Dedifferentiated amniotic fluid mesenchymal stem cell (primary cell): ENCODE results near the gene NDUFAF5.

Source experiments
- DNase-seq: peaks from one replicate; pipeline ENCODE4 v3.0.0-alpha.2; 2016; ENCODE audit errors: extremely low spot score

The NDUFAF5 gene

DNA sequence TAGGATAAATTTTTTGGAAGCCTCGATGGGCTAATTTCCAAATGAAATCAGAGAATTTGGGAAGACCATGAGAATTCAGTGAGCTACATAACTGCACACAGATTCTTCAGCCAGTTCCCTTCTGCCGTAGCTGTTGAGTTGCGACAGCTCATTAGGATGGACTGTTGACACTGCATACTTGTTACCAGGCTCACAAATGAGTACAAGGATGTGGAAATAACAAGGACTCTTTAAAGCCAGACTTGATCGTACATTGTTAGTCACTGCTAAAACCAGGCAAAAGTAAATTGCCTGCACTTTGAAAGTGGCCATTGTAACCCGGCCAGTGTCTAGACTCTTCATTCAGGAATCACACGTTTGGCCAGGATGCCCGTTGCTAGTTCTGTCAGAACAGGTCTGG, 37.0 kb downstream of the NDUFAF5 start:
- no peak for DNase-seq

DNA sequence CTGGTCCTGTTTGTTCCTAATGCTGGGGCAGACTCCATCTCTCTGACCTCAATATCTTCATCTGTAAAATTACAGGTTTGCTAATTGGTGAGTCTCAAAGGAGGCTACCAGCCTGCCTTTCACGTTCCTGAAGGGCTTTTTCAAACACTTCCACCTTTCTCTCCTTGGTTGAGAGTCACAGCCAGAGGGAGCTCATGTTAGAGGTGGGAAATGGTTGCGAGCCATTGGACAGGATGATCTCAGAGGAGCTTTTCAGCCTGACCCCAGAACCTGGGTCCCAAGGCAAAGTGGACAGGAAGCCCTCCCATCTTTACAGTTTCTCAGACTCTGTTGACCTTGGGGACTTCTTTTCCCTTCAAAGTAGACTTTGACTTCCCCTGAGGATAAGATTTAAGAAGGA, 37.6 kb downstream of the NDUFAF5 start:
- DNase-seq, result no peak

DNA sequence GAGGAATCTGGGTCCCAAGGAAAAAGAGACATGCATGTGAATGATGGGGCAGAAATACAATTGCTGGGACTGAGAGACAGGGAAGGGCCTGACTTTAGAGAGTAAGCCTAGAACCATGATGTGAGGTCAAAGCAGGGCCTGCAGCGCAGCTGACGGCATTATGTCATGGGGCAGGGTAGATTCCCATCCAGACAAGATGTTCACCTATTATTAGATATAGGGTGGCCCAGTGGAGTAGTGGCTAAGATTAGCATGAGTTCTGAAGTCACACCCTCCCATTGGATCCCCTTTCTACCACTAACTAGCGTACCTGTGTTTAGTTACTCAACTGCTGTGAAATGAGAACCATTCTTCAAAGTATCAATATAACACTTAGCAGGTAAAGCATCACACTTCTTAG, 39.6 kb downstream of the NDUFAF5 start:
- DNase-seq, result no peak

- no peak for DNase-seq
These were observed 40.6 kb downstream of the NDUFAF5 start for GRCh38 chr20:13825465-13825864.

DNA sequence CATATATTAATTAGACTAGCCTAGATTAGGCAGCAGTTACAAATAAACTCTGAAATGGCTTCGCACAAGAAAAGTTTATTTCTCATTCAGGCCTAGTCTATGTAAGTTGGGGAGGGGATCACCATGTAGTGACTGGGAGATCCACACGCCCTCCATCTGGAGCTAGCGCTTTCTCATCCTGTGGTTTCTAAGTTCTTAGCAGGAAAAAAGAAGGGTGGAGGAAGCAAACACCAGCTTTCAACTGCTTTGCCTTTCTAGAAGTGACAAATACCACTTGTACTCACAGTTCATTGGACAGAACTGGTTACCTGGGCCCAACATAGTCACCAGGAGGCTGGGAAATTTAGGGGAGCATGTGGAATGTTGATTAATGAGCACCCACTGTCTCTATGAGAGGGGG, 46.6 kb downstream of the NDUFAF5 start:
- no peak for DNase-seq

DNA sequence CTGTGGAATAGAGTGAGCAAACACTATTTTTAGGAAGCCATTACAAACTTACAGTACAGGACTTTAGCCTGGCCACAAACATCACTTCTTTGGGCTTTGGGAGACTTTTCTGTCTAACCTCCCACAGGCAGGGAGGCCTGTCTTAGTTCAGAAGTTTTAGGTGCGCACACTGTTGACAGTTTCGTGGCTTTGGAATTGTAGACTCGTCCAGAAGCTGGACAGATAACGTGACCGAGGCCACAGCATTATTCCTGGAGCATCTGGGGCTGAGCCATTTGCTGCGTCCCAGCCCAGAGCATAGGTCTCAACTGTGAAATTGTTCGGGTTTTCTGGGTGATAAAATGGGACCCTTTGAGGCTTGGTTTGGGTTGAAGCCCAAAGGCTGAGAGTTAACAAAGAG, 53.8 kb downstream of the NDUFAF5 start:
- DNase-seq, result no peak

DNA sequence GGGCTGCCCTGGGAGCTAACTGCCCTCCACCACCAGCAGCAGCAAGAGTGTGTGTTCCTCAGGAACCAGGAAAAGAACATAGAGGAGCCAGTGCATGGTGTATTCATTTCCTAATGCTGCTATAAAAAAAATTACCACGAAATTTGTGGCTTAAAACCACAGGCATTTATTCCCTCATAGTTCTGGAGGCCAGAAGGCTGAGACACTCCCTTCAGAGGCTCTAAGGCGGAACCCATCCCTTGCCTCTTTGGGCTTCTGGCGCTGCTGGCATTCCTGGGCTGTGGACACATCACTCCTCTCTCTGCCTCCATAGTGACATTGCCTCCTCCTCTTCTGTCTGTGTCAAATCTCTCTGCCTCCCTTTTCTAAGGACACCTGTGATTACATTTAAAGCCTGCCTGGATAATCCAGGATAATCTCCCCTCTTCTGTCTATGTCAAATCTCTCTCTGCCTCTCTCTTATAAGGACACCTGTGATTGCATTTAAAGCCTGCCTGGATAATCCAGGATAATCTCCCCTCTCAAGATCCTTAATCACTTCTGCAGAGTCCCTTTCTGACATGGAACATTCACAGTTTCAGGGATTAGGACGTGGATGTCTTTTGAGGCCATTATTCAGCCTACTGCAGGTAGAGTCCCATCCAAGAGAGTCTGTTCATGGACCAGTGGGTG, 54.7 kb downstream of the NDUFAF5 start:
- DNase-seq, result peak; percentile 89

DNA sequence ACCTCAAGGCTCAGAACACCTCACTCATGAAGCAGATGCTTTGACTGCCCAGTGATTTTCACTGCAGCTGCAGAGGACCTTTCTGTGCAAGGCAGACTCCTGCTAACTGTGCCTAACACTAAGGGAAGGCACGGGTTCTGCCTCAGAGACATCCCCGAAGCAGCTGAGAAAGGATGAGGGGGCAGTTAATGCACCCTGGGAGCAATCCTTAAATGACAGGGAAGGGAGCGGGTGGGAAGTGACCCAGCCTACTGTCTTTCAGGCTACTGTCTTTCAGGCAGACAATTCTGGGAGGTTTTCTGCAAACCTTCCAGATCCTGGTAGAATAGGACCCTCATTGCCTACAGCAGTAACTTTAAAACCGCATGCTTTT, 55.3 kb downstream of the NDUFAF5 start:
- DNase-seq, result no peak

GRCh38 chr20:13841206-13841605, 56.4 kb downstream of the NDUFAF5 start:
- no peak for DNase-seq

DNA sequence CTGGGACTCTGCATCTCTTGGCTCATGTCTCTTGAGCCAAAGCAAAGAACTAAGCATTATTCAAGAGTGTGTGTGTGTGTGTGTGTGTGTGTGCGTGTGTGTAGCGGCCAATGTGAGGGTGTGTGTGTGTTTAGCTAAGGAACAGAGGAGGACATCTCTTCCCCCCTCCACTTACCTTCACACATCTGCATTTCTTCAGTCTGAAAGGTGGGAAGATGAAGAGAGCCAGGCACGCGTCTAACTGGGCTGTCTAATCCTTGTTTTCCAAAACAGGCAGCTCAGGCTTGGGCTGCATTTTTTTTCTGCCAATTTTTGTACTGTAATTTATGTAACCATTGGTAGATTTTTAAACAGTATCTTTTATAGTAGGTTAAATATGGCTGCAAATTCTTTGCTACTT, 59.5 kb downstream of the NDUFAF5 start:
- DNase-seq, result no peak

DNA sequence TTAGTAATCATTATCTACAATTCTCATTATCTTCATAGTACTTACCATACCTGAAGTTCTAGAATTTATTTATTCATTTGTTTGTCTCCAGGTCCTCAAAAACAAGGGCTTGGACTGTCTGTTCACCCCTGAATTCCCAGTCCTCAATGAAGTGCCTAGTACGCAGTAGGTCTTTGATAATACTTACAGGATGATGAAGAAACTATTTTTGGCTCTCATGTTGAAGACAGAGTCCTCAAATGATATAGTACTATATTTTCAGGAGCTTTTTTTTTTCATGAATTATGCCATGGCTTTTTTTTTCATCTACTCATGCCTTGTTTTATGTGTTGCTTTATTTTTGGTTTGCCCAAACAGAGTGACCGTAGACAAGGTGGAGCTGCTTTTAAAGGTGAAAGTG, 66.5 kb downstream of the NDUFAF5 start:
- no peak for DNase-seq

- DNase-seq, result peak; percentile 29
These were observed 67.5 kb downstream of the NDUFAF5 start for GRCh38 chr20:13852306-13852705.

GRCh38 chr20:13855613-13856012, 70.8 kb downstream of the NDUFAF5 start:
- DNase-seq, result no peak

DNA sequence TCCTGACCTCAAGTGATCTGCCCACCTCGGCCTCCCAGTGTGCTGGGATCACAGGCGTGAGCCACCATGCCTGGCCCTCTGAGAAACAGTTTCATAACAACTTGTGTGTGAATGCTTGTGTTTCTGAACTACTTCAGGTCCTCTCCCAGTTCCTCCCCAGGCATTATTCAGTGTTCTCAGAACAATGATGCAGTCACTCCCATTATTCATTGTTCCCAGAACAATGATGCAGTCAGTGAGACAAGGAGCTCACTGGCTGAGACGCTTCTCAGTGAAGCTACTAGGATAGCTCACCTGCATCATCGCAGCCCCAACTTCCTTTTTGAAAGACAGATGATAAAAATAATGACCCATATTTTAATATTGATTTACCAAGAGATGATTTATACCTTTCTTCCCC, 71.5 kb downstream of the NDUFAF5 start:
- no peak for DNase-seq

DNA sequence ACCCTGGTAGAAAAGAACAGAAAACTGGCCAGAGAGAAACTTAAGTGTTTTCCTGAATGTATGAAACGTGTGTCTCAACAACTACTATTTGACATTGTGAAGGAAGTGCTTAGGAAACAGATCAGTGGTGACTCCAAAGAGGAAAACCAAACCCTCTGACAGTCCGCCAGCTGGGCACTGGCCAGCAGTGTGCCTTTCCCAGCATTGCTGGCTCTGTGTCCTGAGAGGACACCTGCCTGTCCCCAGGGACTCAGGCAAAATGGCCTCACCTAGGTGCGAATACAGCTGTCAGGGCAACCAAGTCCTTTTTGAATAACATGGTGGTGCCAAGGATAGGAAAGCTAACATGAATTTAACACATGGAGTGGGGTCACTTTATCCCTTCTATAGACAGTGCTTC, 72.5 kb downstream of the NDUFAF5 start:
- DNase-seq, result no peak

DNA sequence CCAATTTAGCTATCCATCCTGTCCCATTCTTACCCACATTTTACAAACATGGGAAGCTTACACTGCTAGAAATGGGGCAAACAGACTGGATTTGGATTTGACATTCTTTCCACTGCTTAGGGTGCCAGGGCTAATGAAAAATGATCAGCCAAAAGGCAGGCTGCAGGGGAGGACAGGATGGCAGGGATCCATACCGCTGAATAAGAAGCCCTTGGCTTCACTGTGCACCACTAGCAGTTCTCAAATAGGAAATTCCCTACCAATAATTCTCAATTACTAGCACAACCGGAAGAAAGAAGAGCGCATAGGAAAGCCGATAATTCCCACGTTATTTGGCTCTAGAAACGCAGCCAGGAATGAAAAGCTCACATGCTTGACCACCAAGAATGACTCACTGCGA, 73.1 kb downstream of the NDUFAF5 start:
- no peak for DNase-seq

DNA sequence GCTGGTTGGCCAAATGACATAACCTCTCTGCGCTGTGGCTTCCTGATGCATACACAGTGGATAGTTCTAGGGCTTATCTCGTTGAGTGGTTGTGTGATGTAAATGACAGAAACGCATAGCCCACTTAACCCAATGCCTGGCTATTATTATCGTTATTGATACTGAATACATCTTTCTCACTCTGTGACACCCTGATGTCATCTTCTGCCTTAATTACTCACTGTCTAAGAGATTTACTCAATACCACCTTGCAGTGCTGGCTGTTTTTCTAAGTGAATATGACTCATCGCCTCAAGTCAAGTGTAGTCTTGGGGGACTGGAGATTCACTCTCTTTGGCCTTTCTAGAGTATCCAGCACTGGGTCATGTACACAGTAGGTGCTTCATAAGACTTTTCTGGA, 73.6 kb downstream of the NDUFAF5 start:
- DNase-seq, result no peak

DNA sequence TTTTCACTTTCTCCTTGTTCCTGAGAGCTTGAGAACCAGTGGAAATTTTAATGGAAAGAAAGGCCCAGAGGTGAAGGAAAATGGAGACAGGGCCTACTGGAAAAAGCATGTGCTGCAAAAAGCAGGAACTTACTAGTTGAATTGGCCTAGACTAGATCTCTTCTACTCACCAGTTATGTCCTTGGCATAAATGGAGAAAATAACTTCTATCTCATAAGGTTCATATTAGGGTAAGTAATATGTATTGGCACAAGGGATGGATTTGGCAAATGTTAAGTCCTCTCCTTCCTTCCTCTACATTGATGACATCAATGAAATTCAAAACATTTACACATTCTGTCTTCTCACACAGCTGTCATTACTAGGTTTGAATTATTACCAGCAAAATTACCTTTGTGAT, 74.0 kb downstream of the NDUFAF5 start:
- DNase-seq, result no peak

- DNase-seq, result no peak
These were observed 77.4 kb downstream of the NDUFAF5 start for GRCh38 chr20:13862245-13862644.

DNA sequence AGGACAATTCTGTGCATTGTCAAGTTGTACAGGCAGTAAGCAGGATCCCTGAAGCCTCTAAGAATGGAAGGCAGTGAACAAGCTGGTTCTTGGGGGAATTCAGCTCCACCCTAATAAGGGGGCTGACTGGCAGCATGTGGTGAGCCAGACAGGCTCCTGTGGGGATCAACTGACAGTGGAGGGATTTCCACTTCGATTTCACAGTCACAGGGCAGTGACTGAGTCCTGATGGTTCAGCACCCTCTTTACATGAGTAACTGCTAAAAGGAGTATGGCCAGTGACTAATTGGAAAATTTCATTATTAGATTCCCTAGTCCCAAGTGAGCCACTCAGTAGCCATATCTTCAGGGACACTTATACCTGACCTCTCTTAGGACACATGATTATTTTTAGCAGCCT, 78.4 kb downstream of the NDUFAF5 start:
- no peak for DNase-seq

DNA sequence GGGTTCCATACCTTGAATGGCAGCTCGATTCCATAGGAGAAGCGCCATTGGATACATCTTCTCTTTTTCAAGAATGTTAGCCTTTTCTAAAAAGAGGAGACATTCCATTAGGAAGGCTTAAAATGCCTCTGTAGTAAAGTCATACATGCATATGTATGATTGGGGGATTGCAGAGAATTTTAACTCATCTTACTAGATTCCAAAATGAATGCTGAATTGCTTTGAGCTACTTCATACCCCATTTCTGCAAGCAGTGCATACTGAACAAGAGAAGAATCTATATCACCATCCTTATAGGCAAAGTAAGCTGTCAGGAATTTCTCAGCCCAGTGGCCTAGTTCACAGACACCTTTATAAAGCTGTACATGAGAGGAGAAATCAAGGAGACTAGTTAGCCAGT, 80.3 kb downstream of the NDUFAF5 start:
- DNase-seq, result no peak

- no peak for DNase-seq
These were observed 81.0 kb downstream of the NDUFAF5 start for GRCh38 chr20:13865791-13866351.

DNA sequence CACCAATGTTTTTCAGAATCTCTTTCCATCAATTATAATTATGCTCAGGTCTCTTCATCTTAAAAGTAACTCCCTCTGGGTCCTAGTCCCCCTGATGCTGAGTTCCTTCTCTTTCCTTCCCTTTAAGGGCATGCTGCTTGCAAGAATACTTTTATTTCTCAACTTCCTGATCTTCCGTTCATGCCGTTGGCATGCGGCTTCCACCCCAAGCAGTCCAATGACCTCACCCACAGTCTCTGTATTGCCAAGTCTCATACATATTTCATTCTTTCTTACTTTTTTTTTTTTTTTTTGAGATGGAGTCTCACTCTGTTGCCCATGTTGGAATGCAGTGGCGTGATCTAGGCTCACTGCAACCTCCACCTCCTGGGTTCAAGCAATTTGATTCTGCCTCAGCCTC, 83.5 kb downstream of the NDUFAF5 start:
- no peak for DNase-seq

DNA sequence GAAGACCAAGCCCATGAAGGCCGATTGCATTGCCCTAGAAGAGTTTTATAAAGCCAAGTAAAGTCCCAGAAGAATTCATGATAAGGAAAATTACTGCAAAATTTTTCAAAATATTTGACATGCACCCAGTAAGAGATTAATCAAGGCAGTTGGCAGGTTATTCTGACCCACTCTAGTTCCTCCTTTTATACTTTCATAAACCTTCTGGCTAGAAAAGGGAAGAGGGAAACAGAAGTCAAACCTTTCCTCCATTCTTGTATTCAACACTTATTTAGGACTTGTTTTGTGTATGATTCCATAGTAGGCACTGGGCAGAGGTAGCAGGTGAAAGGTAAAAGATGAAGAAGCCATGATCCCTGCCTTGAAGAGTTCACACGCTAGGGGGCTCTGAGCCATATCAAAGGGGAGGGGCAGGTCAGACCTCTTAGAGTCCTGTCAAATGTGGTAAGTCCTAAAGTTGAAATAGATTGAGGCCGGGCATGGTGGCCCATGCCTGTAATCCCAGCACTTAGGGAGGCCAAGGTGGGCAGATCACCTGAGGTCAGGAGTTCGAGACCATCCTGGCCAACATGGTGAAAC, 85.4 kb downstream of the NDUFAF5 start:
- DNase-seq, result no peak
